ENCODE data around the gene SACM1L. TPM values are rescaled to one million over a fixed set of nuclear protein-coding genes. Genes with fewer than 3 reads are reported as not detected.

Gene SACM1L
- total RNA-seq, result 39.5 and 67.6 TPM in 2 replicates

DNA sequence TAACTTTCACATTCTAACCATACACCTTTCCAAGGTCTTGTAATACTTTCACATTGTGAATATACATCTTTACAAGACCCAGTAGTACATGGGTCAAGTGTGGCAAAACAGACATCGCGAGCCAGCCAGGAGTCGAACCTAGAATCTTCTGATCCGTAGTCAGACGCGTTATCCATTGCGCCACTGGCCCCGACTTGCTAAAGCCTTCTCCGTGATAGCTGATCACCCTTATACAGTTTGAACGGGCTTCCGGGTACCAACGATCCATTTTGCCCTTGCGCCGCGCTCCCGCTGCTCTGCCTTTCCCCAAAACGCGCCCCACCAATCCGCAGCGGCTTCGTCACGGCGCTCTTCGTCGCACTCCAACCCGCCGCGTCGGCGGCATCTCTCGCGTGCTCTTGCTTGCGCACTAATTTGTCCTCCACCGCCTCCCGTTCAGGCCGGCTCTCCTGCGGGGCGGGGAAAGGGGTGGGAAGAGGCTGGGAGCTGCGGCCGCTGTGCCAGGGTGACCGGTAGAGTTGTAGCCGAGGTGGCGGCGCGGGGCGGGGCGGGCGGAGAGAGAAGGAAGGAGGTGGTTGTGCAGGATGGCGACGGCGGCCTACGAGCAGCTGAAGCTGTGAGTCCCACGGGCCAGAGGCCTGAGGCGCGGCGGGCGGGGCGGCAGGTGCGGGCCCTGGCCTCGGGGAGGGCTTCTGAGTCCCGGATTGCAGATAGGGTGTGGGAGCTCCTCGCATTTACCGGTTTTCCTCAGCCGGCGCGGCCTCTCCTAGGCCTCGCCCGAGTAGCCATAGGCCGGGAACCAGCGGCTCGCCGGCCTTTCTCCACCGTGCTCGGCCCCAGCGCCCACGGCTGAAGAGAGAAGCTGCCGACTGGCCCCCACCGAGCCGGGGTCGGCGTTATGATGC, at the start of gene SACM1L:
TSS of gene SACM1L (plus strand) at position 515 of the 905 bp plus-strand sequence. CDS start at position 585, 70 bp downstream.

Other genes with a start within 250 kb of the SACM1L start
- gene LIMD1, start 94.6 kb upstream of the SACM1L start, total RNA-seq, result 8.6 and 21.9 TPM in 2 replicates
- not detected in 2 replicates for gene SLC6A20, start 107.1 kb downstream of the SACM1L start, total RNA-seq
- gene LZTFL1, start 152.7 kb downstream of the SACM1L start, total RNA-seq, result 19.6 and 26.3 TPM in 2 replicates
- gene CCR9, start 197.1 kb downstream of the SACM1L start, total RNA-seq, result not detected in 2 replicates

Measured in smooth muscle cell of the umbilical artery (primary cell).